ENCODE data around the gene DGKZ. TPM values are rescaled to one million over a fixed set of nuclear protein-coding genes. Genes with fewer than 3 reads are reported as not detected.
A peak's percentile ranks its signal among the peaks of the same experiment; 100 is the strongest.

DGKZ gene
- polyA plus RNA-seq, 3 donors: 30.4 to 217 (median 33.4) TPM

- Mint-ChIP-seq H3K4me1 (peaks cover 66% of the 10 kb centered on the region), H3K27me3 (ENCODE audit: low read depth in 3 of 3) (peaks cover 0 to 5% (median 3%) of the 10 kb centered on the region in 3 donors), H3K9me3 (no peaks in the 10 kb centered on the region), H3K4me3 (peak overlapping the region; percentile 70 to 71), H3K27ac (peak overlapping the region; percentile 92 to 98 (median 96)), H3K36me3 (peaks cover 17 to 42% of the 10 kb centered on the region in 2 donors)
- no peak overlapping the region for H2AFZ ChIP-seq (ENCODE audit: insufficient read depth, low read depth, low read length, poor library complexity, severe bottlenecking)
- peaks cover 59 to 86% of the 10 kb centered on the region in 2 donors for H3K4me1 ChIP-seq (ENCODE audit: control insufficient read depth in 1 of 2, insufficient read depth in 2 of 2, low read length in 2 of 2)
- H3K9me3 ChIP-seq (replicated peaks in 1 of 2; ENCODE audit: control insufficient read depth in 1 of 2, insufficient read depth in 1 of 2, low read length in 2 of 2): no peaks in the 10 kb centered on the region
- WGBS (ENCODE audit: insufficient coverage): under 1% methylated on average over 17 of the region's 26 CpGs
- peaks cover 25 to 31% of the 10 kb centered on the region in 2 donors for H3K36me3 ChIP-seq (replicated peaks in 1 of 2; ENCODE audit: control insufficient read depth in 1 of 2, insufficient read depth in 2 of 2, low read length in 2 of 2)
- H3K27ac ChIP-seq (ENCODE audit: low read depth in 1 of 2, low read length in 2 of 2): peak overlapping the region; percentile 79 to 95
- TF ChIP-seq CTCF (IDR thresholded peaks at IDR 0.05): no peak
- peak overlapping the region; percentile 6 to 64 (median 29) for H3K4me3 ChIP-seq (replicated peaks in 1 of 3; ENCODE audit: low read depth in 2 of 3, low read length in 3 of 3)
- H4K20me1 ChIP-seq (ENCODE audit: insufficient read depth, low read length): peaks cover 98% of the 10 kb centered on the region
- H3K4me2 ChIP-seq (replicated peaks; ENCODE audit: extremely low read depth, low read length, poor library complexity, severe bottlenecking): peak overlapping the region; percentile 70
- intact Hi-C loops (cut with micrococcal nuclease): no loop called here
- peak; percentile 75 to 79 (median 75) for DNase-seq
- H3K27me3 ChIP-seq (ENCODE audit: control insufficient read depth in 2 of 2, insufficient read depth in 2 of 2, low read length in 2 of 2): no peaks in the 10 kb centered on the region
- H3K79me2 ChIP-seq (ENCODE audit: insufficient read depth, low read length): peaks cover 100% of the 10 kb centered on the region
- peak overlapping the region; percentile 82 for H3K9ac ChIP-seq (ENCODE audit: insufficient read depth, low read length, poor library complexity, severe bottlenecking)
These were observed 14.3 kb downstream of the DGKZ start for GRCh38 chr11:46361283-46362155.

GRCh38 chr11:46362156-46363030 is 15.1 kb downstream of the DGKZ start:
- intact Hi-C loops (cut with micrococcal nuclease): no loop called here
- Histone ChIP-seq H4K20me1 (ENCODE audit: insufficient read depth, low read length) (peaks cover 98% of the 10 kb centered on the region), H3K4me3 (replicated peaks in 1 of 3; ENCODE audit: low read depth in 2 of 3, low read length in 3 of 3) (peak overlapping the region in 2 of 3 experiments; percentile 29 to 64), H3K79me2 (ENCODE audit: insufficient read depth, low read length) (peaks cover 100% of the 10 kb centered on the region), H3K27me3 (ENCODE audit: control insufficient read depth in 2 of 2, insufficient read depth in 2 of 2, low read length in 2 of 2) (no peaks in the 10 kb centered on the region), H2AFZ (ENCODE audit: insufficient read depth, low read depth, low read length, poor library complexity, severe bottlenecking) (no peak overlapping the region), H3K27ac (ENCODE audit: low read depth in 1 of 2, low read length in 2 of 2) (peak overlapping the region; percentile 79 to 95), H3K4me1 (ENCODE audit: control insufficient read depth in 1 of 2, insufficient read depth in 2 of 2, low read length in 2 of 2) (peaks cover 51 to 84% of the 10 kb centered on the region in 2 donors), H3K9me3 (replicated peaks in 1 of 2; ENCODE audit: control insufficient read depth in 1 of 2, insufficient read depth in 1 of 2, low read length in 2 of 2) (no peaks in the 10 kb centered on the region), H3K36me3 (replicated peaks in 1 of 2; ENCODE audit: control insufficient read depth in 1 of 2, insufficient read depth in 2 of 2, low read length in 2 of 2) (peaks cover 26 to 38% of the 10 kb centered on the region in 2 donors), H3K4me2 (replicated peaks; ENCODE audit: extremely low read depth, low read length, poor library complexity, severe bottlenecking) (peak overlapping the region; percentile 70), H3K9ac (ENCODE audit: insufficient read depth, low read length, poor library complexity, severe bottlenecking) (peak overlapping the region; percentile 82)
- TF ChIP-seq CTCF (IDR thresholded peaks at IDR 0.05): no peak
- H3K4me3 Mint-ChIP-seq: peak overlapping the region; percentile 27 to 60
- H3K27ac Mint-ChIP-seq: peak overlapping the region; percentile 92 to 98 (median 96)
- H3K4me1 Mint-ChIP-seq: peaks cover 62% of the 10 kb centered on the region
- peaks cover 17 to 48% of the 10 kb centered on the region in 2 donors for H3K36me3 Mint-ChIP-seq
- no peaks in the 10 kb centered on the region for H3K9me3 Mint-ChIP-seq
- H3K27me3 Mint-ChIP-seq (ENCODE audit: low read depth in 3 of 3): peaks cover 0 to 5% (median 3%) of the 10 kb centered on the region in 3 donors
- no peak for DNase-seq
- 45% methylated on average over 14 of the region's 20 CpGs for WGBS (ENCODE audit: insufficient coverage)

Data from CD14-positive monocyte (primary cell).